HG03108 (cell line): ENCODE results near the gene SPG7.
"Not testable (repeated sequence)": the region's sequence is repeated elsewhere in the genome, so short reads cannot be mapped to it uniquely, and the experiment has no call there.

Experiments used
- ATAC-seq: cut with Tn5 transposase; IDR thresholded peaks from one replicate; pipeline ENCODE4 v1.9.1; 2021; ENCODE audit warnings: moderate library complexity; ENCODE audit not compliant: unreplicated experiment

Gene SPG7

DNA sequence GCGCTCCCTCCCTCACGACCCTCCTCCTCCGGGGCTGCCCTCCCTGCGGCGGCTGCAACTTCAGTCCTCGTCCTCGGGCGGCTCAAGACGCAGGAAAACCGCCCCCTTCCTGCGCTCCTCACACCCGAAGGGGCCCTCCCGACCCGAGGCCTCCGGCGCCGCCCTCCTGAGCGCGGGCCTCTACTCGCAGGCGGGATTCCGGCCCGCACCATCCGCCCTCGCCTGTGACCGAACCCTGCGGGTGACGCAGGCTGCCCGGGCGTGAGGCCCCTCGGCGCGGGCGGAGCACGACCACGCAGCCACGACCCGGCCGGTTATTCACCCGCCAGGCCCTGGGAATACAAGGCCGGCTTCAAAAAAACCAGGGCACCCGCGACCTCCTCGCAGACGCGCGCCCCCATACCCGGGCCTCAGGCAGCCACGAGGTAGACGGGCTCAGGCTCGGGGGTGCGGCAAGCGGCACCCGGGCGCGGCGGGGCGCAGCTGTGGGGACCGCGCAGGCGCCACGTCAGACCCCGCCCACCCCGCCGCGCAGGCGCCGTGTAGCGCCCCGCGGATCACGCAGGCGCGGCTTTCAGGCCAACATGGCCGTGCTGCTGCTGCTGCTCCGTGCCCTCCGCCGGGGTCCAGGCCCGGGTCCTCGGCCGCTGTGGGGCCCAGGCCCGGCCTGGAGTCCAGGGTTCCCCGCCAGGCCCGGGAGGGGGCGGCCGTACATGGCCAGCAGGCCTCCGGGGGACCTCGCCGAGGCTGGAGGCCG is at the start of gene SPG7:
TSS of gene SPG7 (plus strand) at position 570 of the 757 bp plus-strand sequence. CDS start at position 585, 15 bp downstream.
- ATAC-seq, result peak; percentile 52

DNA sequence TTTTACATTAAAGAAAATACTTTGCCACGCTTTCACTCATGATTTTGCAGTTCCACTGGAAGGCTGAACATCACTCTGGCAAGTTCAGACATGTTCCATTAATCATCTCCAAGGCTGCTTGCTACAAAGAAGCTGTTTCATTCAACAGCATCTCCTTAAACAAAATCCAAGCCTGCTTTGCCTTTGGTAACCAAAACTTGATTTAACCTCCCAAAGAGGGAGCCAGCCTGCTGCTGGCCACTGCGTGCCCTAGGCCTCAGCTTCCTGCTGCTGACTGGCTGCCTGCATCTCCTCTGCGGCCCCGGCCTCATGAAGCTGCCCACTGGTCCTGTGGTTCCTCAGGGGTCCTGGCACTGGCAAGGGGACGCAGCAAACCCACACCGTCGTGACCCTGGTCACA is 49.7 kb upstream of the SPG7 start:
- no peak for ATAC-seq

DNA sequence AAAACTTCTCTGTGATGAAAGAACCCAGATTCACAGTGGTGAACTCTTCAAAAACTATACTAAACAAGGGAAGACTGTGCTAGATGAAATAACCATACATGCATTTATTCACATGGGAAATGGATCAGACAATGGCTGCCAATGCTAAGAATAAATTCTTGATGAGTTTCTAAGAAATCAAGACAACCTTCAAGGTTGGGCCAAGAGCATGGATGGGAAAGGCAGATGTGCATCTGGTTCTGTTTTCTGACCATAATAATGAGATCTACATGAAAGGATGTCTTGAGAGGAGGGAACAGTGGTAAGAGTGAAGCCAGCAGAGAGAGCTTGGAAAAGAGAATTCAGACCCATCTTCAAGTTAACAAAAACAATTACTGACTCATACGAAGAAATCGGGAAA is 49.2 kb upstream of the SPG7 start:
- no peak for ATAC-seq

DNA sequence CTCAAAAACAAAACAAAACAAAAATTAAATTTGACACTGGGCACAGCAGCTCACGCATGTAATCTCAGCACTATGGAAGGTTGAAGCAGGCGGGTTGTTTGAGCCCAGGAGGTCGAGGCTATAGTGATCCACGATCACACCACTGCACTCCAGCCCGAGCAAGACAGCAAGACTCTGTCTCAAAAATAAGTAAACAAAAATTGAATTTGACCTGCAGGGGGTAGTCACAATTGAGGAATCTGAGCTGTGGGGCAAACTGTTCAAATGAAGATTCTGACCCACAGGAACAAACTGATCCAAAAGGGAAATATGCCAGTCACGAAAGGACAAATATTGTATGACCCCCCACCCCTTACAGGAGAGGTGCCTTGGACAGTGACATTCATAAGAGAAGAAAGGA is 47.6 kb upstream of the SPG7 start:
- ATAC-seq, result no peak

DNA sequence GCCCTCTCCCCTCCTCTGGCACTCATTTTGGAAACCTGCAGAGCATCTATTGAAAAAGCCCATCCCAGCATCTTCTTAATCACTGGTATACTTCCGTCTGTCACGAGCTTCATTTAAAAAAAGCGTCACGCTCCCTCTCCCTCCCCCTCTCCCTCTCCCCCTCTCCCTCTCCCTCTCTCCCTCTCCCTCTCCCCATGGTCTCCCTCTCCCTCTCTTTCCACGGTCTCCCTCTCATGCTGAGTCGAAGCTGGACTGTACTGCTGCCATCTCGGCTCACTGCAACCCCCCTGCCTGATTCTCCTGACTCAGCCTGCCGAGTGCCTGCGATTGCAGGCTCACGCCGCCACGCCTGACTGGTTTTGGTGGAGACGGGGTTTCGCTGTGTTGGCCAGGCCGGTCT is 46.3 kb upstream of the SPG7 start:
- ATAC-seq, result not testable (repeated sequence)

DNA sequence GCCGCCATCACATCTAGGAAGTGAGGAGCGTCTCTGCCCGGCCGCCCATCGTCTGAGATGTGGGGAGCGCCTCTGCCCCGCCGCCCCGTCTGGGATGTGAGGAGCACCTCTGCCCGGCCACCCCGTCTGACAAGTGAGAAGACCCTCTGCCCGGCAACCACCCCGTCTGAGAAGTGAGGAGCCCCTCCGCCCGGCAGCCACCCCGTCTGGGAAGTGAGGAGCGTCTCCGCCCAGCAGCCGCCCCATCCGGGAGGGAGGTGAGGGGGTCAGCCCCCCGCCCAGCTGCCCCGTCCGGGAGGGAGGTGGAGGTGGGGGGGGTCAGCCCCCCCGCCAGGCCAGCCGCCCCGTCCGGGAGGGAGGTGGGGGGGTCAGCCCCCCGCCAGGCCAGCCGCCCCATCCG is 45.6 kb upstream of the SPG7 start:
- ATAC-seq, result not testable (repeated sequence)

DNA sequence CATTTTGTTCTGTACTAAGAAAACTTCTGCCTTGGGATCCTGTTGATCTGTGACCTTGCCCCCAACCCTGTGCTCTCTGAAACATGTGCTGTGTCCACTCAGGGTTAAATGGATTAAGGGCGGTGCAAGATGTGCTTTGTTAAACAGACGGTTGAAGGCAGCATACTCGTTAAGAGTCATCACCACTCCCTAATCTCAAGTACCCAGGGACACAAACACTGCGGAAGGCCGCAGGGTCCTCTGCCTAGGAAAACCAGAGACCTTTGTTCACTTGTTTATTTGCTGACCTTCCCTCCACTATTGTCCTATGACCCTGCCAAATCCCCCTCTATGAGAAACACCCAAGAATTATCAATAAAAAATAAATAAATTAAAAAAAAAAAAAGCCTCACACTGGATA is 44.9 kb upstream of the SPG7 start:
- not testable (repeated sequence) for ATAC-seq

DNA sequence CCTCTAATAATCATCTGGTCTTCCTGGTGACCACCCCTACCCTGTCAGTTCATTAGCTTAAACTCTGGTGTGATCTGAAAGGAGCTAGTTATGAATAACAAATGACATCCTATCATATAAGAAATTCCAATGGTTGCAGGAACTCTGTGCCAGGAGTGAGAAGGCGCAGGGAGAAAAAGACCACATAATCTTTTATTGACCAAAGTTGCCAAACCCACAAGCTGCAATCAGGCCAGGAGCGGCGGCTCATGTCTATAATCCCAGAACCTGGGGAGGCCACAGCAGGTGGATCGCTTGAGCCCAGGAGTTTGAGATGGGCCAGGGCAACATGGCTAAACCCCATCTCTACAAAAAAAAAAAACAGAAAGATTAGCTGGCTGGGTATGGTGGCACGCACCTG is 41.3 kb upstream of the SPG7 start:
- no peak for ATAC-seq

DNA sequence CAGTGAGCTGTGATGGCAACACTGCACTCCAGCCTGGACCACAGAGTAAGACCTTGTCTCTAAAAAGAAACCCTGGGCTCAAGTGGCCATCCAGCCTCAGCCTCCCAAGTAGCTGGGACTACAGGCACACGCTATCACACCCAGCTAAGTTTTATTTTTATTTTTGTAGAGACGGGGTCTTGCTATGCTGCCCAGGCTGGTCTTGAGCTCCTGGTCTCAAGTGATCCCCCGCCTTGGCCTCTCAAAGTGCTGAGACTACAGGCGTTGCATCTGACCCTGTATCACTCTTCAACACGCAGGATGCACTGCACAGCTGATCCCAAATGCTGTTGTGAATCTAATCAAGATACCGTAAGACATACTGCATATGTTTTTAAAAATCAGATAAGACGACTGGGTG is 40.8 kb upstream of the SPG7 start:
- ATAC-seq, result no peak

DNA sequence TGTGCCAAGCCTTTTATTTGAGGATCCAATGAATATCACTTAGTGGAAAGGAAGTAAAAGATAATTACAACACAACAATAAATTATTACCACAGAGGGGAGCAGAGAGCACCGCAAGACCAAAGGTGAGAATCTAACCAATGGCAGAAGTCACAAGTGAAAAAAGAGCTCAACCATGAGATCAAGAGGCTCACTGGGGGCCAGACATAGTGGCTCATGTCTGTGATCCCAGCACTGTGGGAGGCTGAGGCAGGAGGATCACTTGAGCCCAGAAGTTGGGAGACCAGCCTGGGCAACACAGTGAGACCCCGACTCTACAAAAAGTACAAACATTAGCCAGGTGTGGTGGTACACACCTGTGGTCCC is 35.5 kb upstream of the SPG7 start:
- no peak for ATAC-seq

DNA sequence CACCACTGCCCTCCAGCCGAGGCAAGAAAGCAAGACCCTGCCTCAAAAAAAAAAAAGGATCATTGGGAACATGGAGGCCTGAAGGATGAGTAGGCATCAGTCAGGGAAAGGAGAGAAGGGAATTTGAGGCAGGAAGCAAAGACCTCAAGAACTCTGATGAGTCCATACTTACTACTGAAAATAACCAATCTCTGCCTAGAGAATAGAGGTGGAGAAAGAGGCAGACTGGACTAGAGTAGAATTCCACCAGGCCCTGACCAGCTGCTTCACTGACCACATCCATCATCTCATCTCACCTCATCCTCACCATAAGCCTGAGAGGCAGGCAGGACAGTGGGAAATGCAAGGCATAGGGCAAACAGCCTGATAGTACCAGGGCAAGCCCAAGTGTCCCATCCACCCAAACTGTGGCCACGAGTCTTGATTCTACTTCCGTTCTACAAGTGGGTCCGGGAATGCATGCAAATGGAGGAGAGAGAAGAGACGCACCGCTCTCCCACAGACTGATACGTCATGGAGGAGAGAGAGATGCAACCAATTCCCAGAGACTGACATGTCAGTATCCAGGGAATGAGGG is 35.0 kb upstream of the SPG7 start:
- ATAC-seq, result no peak

DNA sequence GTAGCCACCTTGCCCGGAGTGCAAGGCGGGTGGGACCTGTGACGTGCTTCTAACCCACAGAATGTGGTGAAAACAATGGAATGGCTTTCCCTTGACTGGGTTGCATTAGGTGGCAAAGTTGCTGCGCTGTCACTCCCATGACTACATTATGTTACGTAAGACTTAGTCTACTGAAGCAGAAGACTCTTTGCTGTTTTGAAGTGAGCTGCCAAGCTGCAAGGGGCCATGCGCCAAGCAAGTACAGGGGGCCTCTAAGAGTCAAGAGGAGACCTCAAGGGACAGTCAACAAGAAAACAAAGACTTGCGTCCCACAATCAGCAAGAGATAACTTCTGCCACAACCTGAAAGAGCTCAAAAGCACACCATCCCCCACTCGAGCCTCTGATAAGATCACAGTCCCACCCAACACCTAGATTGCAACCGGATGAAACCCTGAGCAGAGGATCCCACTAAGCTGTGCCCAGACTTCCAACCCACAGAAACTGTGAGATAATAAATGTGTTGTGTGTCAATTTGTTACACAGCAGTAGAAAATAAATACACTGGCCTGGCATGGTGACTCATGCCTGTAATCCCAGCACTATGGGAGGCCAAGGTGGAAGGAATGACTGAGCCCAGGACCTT is 34.3 kb upstream of the SPG7 start:
- ATAC-seq, result no peak

DNA sequence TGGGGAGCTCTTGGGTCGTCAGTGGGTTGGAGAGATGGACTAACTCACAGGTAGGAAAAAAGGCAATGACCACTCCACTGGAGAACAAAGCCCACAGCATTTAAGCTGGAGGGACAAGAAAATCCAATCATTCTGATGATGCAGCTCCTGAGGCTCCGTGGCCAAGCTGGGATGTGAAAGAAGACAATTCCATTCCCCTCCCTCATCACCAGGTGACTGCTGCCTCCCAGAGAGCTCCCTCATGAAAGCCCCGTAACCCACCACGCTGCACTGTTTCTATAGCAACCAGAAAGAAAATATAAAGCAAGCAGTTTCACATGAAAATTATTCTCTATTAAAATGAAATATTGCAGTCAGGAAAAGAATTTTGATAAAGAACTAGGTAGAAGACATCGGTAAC is 33.1 kb upstream of the SPG7 start:
- no peak for ATAC-seq

DNA sequence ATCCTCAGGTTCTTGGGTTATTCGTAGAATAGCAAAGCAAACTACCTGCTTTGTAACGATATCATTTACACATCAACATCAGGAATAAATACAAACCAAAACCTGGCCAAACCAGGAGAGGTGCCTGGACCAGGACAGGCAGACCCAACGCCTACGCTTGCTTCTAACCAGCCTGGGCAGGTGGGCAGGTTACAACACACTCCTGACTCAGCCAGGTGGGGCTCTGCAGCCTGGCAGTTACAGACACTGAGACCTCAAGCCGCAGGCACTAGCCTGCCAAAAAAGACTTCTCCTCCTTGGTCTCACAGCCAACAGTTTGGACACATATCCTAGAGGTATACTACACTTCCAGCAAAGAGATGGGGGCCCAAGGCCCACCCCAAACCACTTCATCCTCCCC is 31.8 kb upstream of the SPG7 start:
- ATAC-seq, result no peak

DNA sequence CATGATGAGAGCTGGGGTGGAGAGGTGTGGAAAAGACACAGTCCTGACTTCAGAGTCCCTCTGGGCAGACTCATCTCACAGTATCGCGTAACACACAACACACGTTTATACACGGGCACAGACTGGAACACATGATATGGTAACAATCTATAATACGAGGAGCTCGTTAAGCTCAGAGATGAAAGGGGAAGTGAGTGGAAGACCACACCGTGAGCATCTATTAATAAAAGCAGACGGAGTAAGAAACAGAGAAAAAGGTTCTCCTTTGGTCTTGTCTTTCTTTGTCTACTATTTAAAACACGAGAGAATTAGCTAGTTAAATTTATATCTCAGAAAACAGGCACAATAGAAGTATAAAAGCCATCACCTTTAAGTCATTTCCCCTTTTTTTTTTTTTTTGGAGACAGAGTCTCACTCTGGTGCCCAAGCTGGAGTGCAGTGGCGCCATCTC is 31.4 kb upstream of the SPG7 start:
- peak; percentile 47 for ATAC-seq

DNA sequence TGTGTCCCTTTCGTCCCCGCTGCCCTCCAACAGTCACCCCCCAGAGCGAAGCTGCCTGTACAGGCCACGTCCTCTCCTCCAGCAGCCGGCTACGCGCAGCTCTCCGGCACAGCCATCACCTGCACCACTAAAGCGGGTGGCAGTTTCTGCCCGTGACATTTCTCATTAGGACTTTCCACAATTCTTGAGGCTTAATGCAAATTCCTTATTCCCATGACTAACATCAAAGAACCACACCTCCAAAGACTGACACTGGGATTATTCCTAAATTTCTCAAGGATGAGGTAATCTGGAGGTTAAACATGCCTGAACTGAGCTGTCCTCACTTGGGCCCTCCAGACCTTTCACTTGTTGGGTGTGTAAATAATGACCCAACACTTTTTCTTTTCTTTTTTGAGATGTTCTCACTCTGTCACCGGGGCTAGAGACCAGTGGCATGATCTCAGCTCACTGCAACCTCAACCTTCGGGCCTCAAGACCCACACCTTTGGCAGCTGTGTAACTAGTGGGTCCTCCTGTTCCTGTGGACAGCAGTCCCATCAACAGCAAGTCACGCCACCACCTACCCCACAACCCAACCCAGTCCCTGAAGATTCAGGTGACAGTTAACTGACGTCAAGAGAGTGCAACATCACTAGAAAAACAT is 29.5 kb upstream of the SPG7 start:
- ATAC-seq, result no peak

DNA sequence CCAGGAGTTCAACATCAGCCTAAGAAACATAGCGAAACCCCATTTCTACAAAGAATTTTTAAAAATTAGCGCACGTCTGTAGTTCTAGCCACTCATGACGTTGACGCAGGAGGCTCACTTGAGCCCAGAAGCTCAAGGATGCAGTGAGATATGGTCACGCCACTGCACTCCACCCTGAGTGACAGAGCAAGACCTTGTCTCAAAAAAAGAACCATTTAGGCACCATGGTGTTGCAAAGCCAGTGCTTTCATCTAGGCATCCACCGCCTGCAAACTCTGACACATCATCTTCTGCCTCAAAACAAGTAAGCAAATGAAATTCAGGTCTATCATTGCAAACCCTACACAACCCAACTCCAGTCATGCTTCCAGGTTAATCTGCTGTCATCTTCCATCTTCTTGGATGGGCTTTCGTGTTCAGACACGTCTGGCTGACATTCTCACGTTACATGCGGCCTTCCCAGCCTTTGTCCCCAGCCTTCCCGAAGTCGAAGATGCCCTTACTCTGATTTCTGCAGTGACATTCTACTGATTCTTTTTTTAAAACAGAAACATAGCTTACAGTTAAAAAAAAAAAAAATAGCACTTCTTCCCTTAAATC is 26.7 kb upstream of the SPG7 start:
- no peak for ATAC-seq

DNA sequence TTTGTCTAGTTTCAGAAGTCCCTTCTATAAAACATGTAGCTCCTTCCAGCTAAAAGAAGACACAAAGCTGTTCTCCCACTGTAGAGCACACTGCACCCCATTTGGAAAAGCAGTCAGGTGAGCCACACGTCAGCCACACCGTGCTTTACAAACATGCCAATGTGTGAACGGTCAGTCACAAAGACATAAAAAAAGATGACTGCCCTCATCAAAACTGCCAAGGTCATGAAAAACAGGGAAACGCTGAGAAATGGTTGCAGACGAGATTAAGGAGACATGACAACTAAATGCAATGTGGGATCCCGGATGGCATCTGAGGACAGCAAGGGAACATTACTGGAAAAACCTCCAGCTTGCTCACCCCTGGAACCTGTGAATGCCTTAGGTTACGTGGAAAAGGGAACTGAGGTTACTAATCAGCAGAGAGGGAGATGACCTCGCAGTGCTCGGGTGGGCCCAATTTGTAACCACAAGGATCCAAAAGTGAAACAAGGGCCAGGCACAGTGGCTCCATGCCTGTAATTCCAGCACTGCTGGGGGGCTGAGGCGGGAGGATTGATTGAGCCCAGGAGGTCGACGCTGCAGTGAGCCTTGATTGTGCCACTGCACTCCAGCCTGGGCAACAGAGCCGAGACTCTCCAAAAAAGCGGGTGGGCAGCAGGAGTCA is 25.9 kb upstream of the SPG7 start:
- ATAC-seq, result no peak

DNA sequence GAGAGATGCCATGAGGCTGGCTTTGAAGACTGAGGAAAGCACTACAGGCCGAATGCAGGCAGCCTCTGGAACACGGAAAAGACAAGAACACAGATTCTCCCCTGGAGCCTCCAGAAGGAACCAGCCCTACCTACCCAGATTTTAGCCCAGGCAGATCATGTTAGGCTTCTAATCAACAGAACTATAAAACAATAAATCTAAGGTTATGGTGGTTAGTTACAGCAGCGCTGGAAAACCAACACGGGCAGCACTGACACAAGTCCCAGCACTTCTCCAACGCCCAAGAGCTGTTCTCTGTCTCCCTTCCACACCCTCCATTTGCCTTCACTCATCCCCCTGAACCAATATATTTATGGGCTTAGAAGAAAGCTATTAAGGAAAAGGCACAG is 25.4 kb upstream of the SPG7 start:
- no peak for ATAC-seq

DNA sequence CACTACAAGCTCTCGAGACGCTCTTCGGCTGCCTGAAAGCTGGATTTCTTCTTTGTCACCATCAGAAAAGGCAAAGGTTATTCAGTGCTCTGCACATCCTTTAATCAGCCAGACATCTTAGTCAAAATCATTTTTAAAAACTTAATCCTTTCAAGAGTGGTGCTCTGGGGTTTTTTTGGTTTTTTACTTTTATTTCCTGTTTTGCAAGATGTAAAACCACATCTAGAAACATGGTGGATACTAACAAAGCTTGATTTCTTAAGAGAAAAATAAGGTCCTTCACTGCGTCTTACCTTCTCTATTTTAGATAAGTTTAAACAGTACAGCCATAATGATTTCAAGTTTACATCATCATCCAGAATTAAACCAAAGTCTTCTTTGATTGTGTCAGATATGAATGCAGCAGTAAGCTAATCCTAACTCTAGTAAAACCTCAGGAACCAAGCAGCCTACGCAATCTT is 24.1 kb upstream of the SPG7 start:
- no peak for ATAC-seq
